HCT116 (cell line): ENCODE measurements around the gene FRMD4B. TPM values are rescaled to one million over a fixed set of nuclear protein-coding genes. Genes with fewer than 3 reads are reported as not detected.

Source experiments
- ATAC-seq: fragments of 200-7000 bp; cut with Tn5 transposase; 2 replicates; pipeline ENCODE4 v1.9.1; 2020; ENCODE audit warnings: mild to moderate bottlenecking, moderate library complexity
- BruUV-seq: library from RNA; stranded (reverse); fragments of 400-500 nt; replicated peaks from 2 replicates; lab custom pipeline; 2021; lab: Mats Ljungman, UMichigan
- CTCF ChIA-PET: fragments of 300-600 bp; sonication (Branson Sonifier 250); formaldehyde crosslinking; loops from one replicate; lab custom pipeline; 2021; ENCODE audit warnings: antibody characterized with exemption; lab: Charles Lee
- POLR2A ChIA-PET: fragments of 300-600, 350-600 bp; sonication (Branson Sonifier 250); formaldehyde crosslinking; loops from one replicate; lab custom pipeline; 2021; ENCODE audit warnings: antibody characterized with exemption; lab: Charles Lee
- RAD21 ChIA-PET, 2 experiments: fragments of 300-600 bp; sonication (Branson Sonifier 250); formaldehyde crosslinking; loops; one replicate each; lab custom pipeline; 2023; ENCODE audit warnings: low total read pairs in 2 of 2; ENCODE audit not compliant: uncharacterized antibody in 2 of 2, unreplicated experiment in 2 of 2, low non-redundant PET in 1 of 2; lab: Charles Lee
- DNase-seq: peaks from one replicate; pipeline ENCODE4 v3.0.0-alpha.2; 2010; ENCODE audit warnings: low read depth, low spot score
- H2AFZ ChIP-seq: fragments of 200-600 bp; shearing (Covaris generic), sonication (generic); 2 replicates; pipeline ENCODE4 v1.6.1; 2017; ENCODE audit warnings: low read depth, mixed run types, mixed read lengths, antibody characterized with exemption, low read length; ENCODE audit not compliant: poor library complexity, severe bottlenecking
- H3K27ac ChIP-seq: 2 replicates; pipeline ENCODE4 v1.5.1; 2012; ENCODE audit warnings: low read depth, low read length
- H3K27me3 ChIP-seq: fragments of 200-600 bp; sonication (generic); 2 replicates; pipeline ENCODE4 v1.6.1; 2016; ENCODE audit warnings: mixed run types, low read length, mixed read lengths; ENCODE audit not compliant: insufficient read depth
- H3K36me3 ChIP-seq, 2 experiments: fragments of 200-500 bp in 1 of 2; fragments of 200-600 bp in 1 of 2; sonication (Bioruptor generic) in 1 of 2; sonication (generic) in 1 of 2; 2 replicates each; pipeline versions ENCODE4 v1.5.1 to v1.6.1; 2014 to 2016; ENCODE audit warnings: low read length in 2 of 2, inconsistent platforms in 1 of 2, mixed read lengths in 1 of 2, mixed run types in 1 of 2; ENCODE audit not compliant: insufficient read depth in 2 of 2, control insufficient read depth in 1 of 2
- H3K4me1 ChIP-seq, 2 experiments: fragments of 200-600 bp in 1 of 2; sonication (generic) in 1 of 2; 2 replicates each; pipeline versions ENCODE4 v1.5.1 to v1.6.1; 2012 to 2017; ENCODE audit warnings: low read length in 2 of 2, inconsistent platforms in 1 of 2, mild to moderate bottlenecking in 1 of 2, mixed read lengths in 1 of 2, mixed run types in 1 of 2, moderate library complexity in 1 of 2; ENCODE audit not compliant: insufficient read depth in 2 of 2, control insufficient read depth in 1 of 2
- H3K4me2 ChIP-seq: fragments of 200-600 bp; sonication (generic); 2 replicates; pipeline ENCODE4 v1.6.1; 2017; ENCODE audit warnings: mixed run types, low read length, mixed read lengths
- H3K4me3 ChIP-seq, 2 experiments: fragments of 200-600 bp in 1 of 2; sonication (generic) in 1 of 2; replicated peaks in 1 of 2; 2 replicates each; pipeline ENCODE4 v1.5.1; 2011 to 2016; ENCODE audit warnings: low read length in 2 of 2, control low read depth in 1 of 2, low read depth in 1 of 2, mild to moderate bottlenecking in 1 of 2, mixed read lengths in 1 of 2, mixed run types in 1 of 2
- H3K79me2 ChIP-seq: fragments of 200-600 bp; sonication (generic); 2 replicates; pipeline ENCODE4 v1.6.1; 2017; ENCODE audit warnings: mild to moderate bottlenecking, mixed run types, low read length, moderate library complexity, mixed read lengths; ENCODE audit not compliant: insufficient read depth
- H3K9ac ChIP-seq: fragments of 200-600 bp; sonication (generic); 2 replicates; pipeline ENCODE4 v1.6.1; 2016; ENCODE audit warnings: low read length, mixed read lengths
- H3K9me2 ChIP-seq: fragments of 200-600 bp; sonication (generic), shearing (Covaris generic); 2 replicates; pipeline ENCODE4 v1.6.1; 2017; ENCODE audit warnings: mixed run types, mild to moderate bottlenecking, moderate library complexity; ENCODE audit not compliant: insufficient read depth
- H3K9me3 ChIP-seq, 2 experiments: fragments of 200-500 bp in 1 of 2; fragments of 200-600 bp in 1 of 2; sonication (Bioruptor generic) in 1 of 2; sonication (generic) in 1 of 2; 2 replicates each; pipeline ENCODE4 v1.6.1; 2014 to 2017; ENCODE audit warnings: low read length in 2 of 2, mixed read lengths in 2 of 2, inconsistent platforms in 1 of 2, low read depth in 1 of 2, mild to moderate bottlenecking in 1 of 2, mixed run types in 1 of 2, moderate library complexity in 1 of 2; ENCODE audit not compliant: control insufficient read depth in 1 of 2, insufficient read depth in 1 of 2
- H4K20me1 ChIP-seq: fragments of 200-600 bp; sonication (generic), shearing (Covaris generic); 2 replicates; pipeline ENCODE4 v1.6.1; 2017; ENCODE audit warnings: mixed run types, mild to moderate bottlenecking, moderate library complexity; ENCODE audit not compliant: insufficient read depth
- CBX3 ChIP-seq: IDR thresholded peaks from 2 replicates; pipeline ENCODE4 v1.6.1; 2012; ENCODE audit warnings: low read depth
- CEBPB ChIP-seq: IDR thresholded peaks from 2 replicates; pipeline ENCODE4 v1.6.1; 2012; ENCODE audit warnings: low read depth
- EZH2 ChIP-seq: fragments of 200-600 bp; sonication (generic); IDR thresholded peaks from 2 replicates; pipeline ENCODE4 v1.6.1; 2017; ENCODE audit warnings: antibody characterized with exemption, mixed run types
- EZH2phosphoT487 ChIP-seq: fragments of 200-600 bp; IDR thresholded peaks from 2 replicates; pipeline ENCODE4 v1.6.1; 2018; ENCODE audit warnings: antibody characterized with exemption, borderline replicate concordance
- FOSL1 ChIP-seq: IDR thresholded peaks from 2 replicates; pipeline ENCODE4 v1.6.1; 2012; ENCODE audit warnings: low read depth
- MAX ChIP-seq: IDR thresholded peaks from 2 replicates; pipeline ENCODE4 v1.6.1; 2012
- RAD21 ChIP-seq: IDR thresholded peaks from 2 replicates; pipeline ENCODE4 v1.6.1; 2012; ENCODE audit warnings: low read depth, mild to moderate bottlenecking
- REST ChIP-seq: IDR thresholded peaks from 2 replicates; pipeline ENCODE4 v1.6.1; 2012; ENCODE audit warnings: low read depth
- SP1 ChIP-seq: IDR thresholded peaks from 2 replicates; pipeline ENCODE4 v1.6.1; 2012; ENCODE audit warnings: low read depth
- SRF ChIP-seq: IDR thresholded peaks from 2 replicates; pipeline ENCODE4 v1.6.1; 2012; ENCODE audit warnings: low read depth
- intact Hi-C: fragments of 100-400 bp; cut with micrococcal nuclease; formaldehyde crosslinking; loops from 2 replicates; pipeline ENCODE4 v1.10.0; 2022
- total RNA-seq: library from RNA; stranded (reverse); gene quantifications from one replicate; pipeline ENCODE4 v1.2.1, GENCODE V29; 2021; ENCODE audit not compliant: unreplicated experiment
- TF ChIP-seq, protein P1 (sequence below): IDR thresholded peaks from 2 replicates; pipeline ENCODE4 v1.6.1; 2011; ENCODE audit warnings: mild to moderate bottlenecking, low read length, moderate library complexity; ENCODE audit not compliant: insufficient replicate concordance; ENCODE audit errors: extremely low read depth

Gene FRMD4B
- total RNA-seq, 1 experiment from 2014 or later: 2.0 TPM

DNA sequence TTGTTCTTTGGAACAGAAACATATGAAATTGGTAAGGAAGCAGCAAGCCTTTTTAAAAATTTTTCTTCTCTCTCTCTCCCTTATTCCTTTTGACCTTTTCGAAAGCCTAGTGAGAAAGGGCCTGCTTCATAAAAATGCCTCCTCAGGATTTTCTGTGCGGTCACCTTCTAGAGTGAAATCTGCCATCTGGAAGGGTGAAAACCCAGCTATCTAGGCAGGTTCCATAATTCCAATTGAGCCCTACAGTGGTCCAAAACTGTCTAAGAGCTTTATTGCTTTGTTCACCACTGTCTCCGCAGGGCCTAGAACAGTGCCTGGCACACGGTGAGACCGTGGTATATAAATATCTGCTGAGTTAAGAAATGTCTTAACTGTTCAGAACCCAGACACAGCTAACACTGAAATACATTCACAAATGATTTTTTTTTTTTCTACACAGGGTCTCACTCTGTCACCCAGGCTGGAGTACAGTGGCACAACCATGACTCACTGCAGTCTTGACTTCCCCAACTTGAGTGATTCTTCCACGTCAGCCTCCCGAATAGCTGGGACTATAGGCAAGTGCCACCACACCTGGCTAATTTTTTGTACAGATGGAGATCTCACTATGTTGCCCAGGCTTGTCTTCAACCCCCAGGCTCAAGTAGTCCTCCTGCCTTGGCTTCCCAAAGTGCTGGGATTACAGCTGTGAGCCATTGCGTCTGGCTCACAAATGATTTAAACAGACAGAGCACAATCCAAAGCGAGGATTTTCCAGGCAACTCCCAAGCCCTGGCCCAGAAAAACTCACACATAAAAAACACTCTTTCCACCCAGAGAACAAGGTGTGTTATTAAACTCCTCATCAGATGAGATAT is 64.4 kb downstream of the FRMD4B start:
- Histone ChIP-seq H2AFZ (no peak overlapping the region), H3K36me3 (no peaks in the 10 kb centered on the region), H3K27ac (no peak overlapping the region), H3K9me2 (no peaks in the 10 kb centered on the region), H3K79me2 (no peaks in the 10 kb centered on the region), H3K4me2 (no peak overlapping the region)
- CTCF ChIA-PET: interaction anchor here (1.2 kb wide), 1 partner anchor 11 kb away, joined by 4 read pairs; no protein-coding TSS in a partner anchor
- no peak for DNase-seq
- RAD21 ChIA-PET: no interaction called here
- no peak for ATAC-seq
- no TSS peak for BruUV-seq
- no peak for TF ChIP-seq RAD21
- TF ChIP-seq SP1: no peak
- TF ChIP-seq, all 23 proteins: peak for 0
- POLR2A ChIA-PET: no interaction called here
- no peaks in the 10 kb centered on the region for H3K27me3 ChIP-seq
- H4K20me1 ChIP-seq: no peaks in the 10 kb centered on the region
- no peaks in the 10 kb centered on the region for H3K9me3 ChIP-seq
- no peak overlapping the region for H3K9ac ChIP-seq
- intact Hi-C loops: no loop called here
- H3K4me3 ChIP-seq: no peak overlapping the region
- H3K4me1 ChIP-seq: no peaks in the 10 kb centered on the region

GRCh38 chr3:69320871-69321271 is 65.0 kb downstream of the FRMD4B start:
- POLR2A ChIA-PET: no interaction called here
- Histone ChIP-seq H3K79me2 (no peaks in the 10 kb centered on the region), H3K9ac (no peak overlapping the region), H3K9me3 (no peaks in the 10 kb centered on the region), H2AFZ (no peak overlapping the region), H3K27me3 (no peaks in the 10 kb centered on the region), H3K9me2 (no peaks in the 10 kb centered on the region), H3K4me3 (no peak overlapping the region), H3K4me1 (no peaks in the 10 kb centered on the region), H3K36me3 (no peaks in the 10 kb centered on the region), H4K20me1 (no peaks in the 10 kb centered on the region), H3K27ac (no peak overlapping the region), H3K4me2 (no peak overlapping the region)
- ATAC-seq (no peak), DNase-seq (no peak)
- intact Hi-C loops: no loop called here
- RAD21 ChIA-PET: no interaction called here
- CTCF ChIA-PET: interaction anchor here (1.2 kb wide), 1 partner anchor 10 kb away, joined by 4 read pairs; no protein-coding TSS in a partner anchor
- TF ChIP-seq, protein P1, sequence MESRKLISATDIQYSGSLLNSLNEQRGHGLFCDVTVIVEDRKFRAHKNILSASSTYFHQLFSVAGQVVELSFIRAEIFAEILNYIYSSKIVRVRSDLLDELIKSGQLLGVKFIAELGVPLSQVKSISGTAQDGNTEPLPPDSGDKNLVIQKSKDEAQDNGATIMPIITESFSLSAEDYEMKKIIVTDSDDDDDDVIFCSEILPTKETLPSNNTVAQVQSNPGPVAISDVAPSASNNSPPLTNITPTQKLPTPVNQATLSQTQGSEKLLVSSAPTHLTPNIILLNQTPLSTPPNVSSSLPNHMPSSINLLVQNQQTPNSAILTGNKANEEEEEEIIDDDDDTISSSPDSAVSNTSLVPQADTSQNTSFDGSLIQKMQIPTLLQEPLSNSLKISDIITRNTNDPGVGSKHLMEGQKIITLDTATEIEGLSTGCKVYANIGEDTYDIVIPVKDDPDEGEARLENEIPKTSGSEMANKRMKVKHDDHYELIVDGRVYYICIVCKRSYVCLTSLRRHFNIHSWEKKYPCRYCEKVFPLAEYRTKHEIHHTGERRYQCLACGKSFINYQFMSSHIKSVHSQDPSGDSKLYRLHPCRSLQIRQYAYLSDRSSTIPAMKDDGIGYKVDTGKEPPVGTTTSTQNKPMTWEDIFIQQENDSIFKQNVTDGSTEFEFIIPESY: no peak
- TF ChIP-seq CBX3 (no peak), MAX (no peak), RAD21 (no peak), REST (no peak), FOSL1 (no peak), EZH2phosphoT487 (no peak), EZH2 (no peak), SRF (no peak), CEBPB (no peak)
- no TSS peak for BruUV-seq
